Measurements from ENCODE around the gene TBRG4. TPM values are rescaled to one million over a fixed set of nuclear protein-coding genes. Genes with fewer than 3 reads are reported as not detected.

The TBRG4 gene
- polyA plus RNA-seq, 3 donors: 32.7 to 42.2 (median 38.4) TPM

DNA sequence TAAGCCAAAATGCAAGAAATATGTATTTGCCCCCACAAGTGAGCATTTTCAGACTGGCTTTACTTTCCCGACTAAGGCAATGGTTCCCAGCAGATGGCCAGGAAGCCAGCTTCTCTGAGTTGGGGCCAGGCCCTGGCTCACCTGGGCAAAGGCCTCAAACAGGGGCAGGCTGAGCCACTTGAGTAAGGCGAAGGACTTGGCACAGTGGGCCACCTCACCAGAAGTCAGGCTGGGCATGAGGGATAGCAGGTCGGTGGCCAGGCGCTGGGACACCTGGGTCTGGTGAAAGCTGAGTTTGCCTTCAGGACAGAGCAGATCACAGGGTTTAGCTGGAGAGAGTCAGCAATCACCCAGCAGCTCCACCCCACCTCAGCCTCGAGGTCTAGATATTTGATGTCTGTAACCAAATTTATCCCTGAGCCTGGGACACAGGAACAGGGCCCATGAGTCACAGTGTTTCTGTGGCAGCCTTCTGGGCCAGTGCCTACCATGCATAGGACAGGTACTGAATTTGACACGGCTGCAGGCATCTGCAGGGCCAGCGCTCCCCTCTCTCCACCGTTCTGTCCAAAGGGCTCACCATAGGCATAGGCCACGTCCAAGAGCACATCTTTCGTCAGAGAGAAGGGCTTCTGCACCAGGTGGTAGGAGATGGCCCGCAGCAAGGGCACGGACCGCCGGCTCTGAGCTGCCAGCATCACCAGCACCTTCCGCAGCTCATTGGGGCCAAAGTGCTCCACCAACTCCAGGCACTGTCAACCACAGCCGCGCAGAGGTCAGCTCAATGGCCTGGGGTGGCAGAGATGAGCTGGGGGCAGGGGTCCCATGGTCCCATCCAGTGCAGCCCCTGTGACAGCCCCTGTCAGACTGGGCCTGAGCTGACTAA, 7.3 kb downstream of the TBRG4 start:
- Histone ChIP-seq H3K27me3 (ENCODE audit: control insufficient read depth in 2 of 2, insufficient read depth in 2 of 2, low read length in 2 of 2) (no peaks in the 10 kb centered on the region), H3K4me1 (ENCODE audit: control insufficient read depth in 1 of 2, insufficient read depth in 2 of 2, low read length in 2 of 2) (peaks cover 5 to 15% of the 10 kb centered on the region in 2 donors), H3K9me3 (replicated peaks in 1 of 2; ENCODE audit: control insufficient read depth in 1 of 2, insufficient read depth in 1 of 2, low read length in 2 of 2) (no peaks in the 10 kb centered on the region), H3K9ac (ENCODE audit: insufficient read depth, low read length, poor library complexity, severe bottlenecking) (no peak overlapping the region), H3K79me2 (ENCODE audit: insufficient read depth, low read length) (peaks cover 48% of the 10 kb centered on the region), H3K27ac (ENCODE audit: low read depth in 1 of 2, low read length in 2 of 2) (no peak overlapping the region), H3K4me2 (replicated peaks; ENCODE audit: extremely low read depth, low read length, poor library complexity, severe bottlenecking) (no peak overlapping the region), H2AFZ (ENCODE audit: insufficient read depth, low read depth, low read length, poor library complexity, severe bottlenecking) (no peak overlapping the region), H3K36me3 (replicated peaks in 1 of 2; ENCODE audit: control insufficient read depth in 1 of 2, insufficient read depth in 2 of 2, low read length in 2 of 2) (peaks cover 99 to 100% of the 10 kb centered on the region in 2 donors), H4K20me1 (ENCODE audit: insufficient read depth, low read length) (peaks cover 72% of the 10 kb centered on the region), H3K4me3 (replicated peaks in 1 of 3; ENCODE audit: low read depth in 2 of 3, low read length in 3 of 3) (no peak overlapping the region)
- intact Hi-C loops (cut with micrococcal nuclease): no loop called here
- Mint-ChIP-seq H3K27me3 (ENCODE audit: low read depth in 3 of 3) (no peaks in the 10 kb centered on the region), H3K27ac (no peak overlapping the region), H3K4me3 (no peak overlapping the region), H3K36me3 (peaks cover 95 to 99% of the 10 kb centered on the region in 2 donors), H3K4me1 (peaks cover 15% of the 10 kb centered on the region), H3K9me3 (no peaks in the 10 kb centered on the region)
- TF ChIP-seq, protein P1, sequence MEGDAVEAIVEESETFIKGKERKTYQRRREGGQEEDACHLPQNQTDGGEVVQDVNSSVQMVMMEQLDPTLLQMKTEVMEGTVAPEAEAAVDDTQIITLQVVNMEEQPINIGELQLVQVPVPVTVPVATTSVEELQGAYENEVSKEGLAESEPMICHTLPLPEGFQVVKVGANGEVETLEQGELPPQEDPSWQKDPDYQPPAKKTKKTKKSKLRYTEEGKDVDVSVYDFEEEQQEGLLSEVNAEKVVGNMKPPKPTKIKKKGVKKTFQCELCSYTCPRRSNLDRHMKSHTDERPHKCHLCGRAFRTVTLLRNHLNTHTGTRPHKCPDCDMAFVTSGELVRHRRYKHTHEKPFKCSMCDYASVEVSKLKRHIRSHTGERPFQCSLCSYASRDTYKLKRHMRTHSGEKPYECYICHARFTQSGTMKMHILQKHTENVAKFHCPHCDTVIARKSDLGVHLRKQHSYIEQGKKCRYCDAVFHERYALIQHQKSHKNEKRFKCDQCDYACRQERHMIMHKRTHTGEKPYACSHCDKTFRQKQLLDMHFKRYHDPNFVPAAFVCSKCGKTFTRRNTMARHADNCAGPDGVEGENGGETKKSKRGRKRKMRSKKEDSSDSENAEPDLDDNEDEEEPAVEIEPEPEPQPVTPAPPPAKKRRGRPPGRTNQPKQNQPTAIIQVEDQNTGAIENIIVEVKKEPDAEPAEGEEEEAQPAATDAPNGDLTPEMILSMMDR (IDR thresholded peaks at IDR 0.05): no peak
- 93% methylated on average over 11 of the region's 17 CpGs for WGBS (ENCODE audit: insufficient coverage)
- DNase-seq: no peak

DNA sequence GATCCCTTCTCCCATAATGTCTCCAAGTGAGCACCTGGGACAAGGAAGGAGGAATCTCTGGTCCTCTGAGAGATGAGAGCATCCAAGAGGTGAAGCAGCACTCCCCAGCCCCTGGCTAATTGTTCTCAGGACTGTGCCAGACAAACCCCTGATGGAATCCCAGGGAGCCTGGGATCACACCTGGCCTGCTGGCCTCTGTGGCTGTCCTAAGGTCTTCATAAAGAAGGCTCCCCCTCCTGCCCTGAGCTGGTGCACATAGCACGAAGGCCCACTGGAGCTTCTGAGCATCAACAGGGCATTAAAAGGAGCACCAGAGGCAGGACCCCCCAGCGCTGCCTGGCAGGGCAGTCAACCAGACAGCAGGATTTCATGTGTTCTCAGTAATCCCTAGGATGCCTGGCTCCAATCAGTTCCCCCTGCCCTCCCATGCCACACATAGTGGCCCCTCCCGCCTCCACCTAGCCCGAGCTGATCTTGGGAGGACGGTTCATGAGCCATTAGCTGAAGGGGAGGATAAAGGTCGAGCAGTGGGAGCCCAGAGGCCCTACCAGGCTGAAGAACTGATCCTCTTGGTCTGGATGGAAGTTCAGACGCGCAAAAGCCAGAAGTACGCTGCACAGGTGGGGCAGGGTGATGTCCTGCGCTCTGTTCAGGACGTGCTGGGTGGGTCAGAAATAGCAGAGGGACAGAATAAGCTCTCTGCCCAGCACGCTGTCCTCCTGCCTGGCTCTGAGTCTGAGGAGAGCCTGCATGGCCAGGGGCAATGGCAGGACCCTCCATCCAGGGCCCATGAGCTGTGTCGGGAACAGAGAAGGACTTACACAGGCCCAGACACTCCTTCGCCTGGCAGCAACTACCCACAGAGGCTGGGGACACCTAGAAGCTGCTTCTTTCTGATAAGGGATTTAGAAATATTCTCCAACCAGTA, 8.4 kb downstream of the TBRG4 start:
- intact Hi-C loops (cut with micrococcal nuclease): no loop called here
- H3K27ac ChIP-seq (ENCODE audit: low read depth in 1 of 2, low read length in 2 of 2): no peak overlapping the region
- H3K4me1 ChIP-seq (ENCODE audit: control insufficient read depth in 1 of 2, insufficient read depth in 2 of 2, low read length in 2 of 2): peaks cover 0 to 3% of the 10 kb centered on the region in 2 donors
- Mint-ChIP-seq H3K4me1 (peaks cover 6% of the 10 kb centered on the region), H3K27ac (peak overlapping the region in 2 of 7 donors; percentile 18 to 40), H3K9me3 (no peaks in the 10 kb centered on the region), H3K4me3 (no peak overlapping the region), H3K36me3 (peaks cover 85 to 92% of the 10 kb centered on the region in 2 donors), H3K27me3 (ENCODE audit: low read depth in 3 of 3) (no peaks in the 10 kb centered on the region)
- no peak overlapping the region for H2AFZ ChIP-seq (ENCODE audit: insufficient read depth, low read depth, low read length, poor library complexity, severe bottlenecking)
- DNase-seq: no peak
- peaks cover 36% of the 10 kb centered on the region for H3K79me2 ChIP-seq (ENCODE audit: insufficient read depth, low read length)
- no peak overlapping the region for H3K4me2 ChIP-seq (replicated peaks; ENCODE audit: extremely low read depth, low read length, poor library complexity, severe bottlenecking)
- H3K27me3 ChIP-seq (ENCODE audit: control insufficient read depth in 2 of 2, insufficient read depth in 2 of 2, low read length in 2 of 2): no peaks in the 10 kb centered on the region
- no peaks in the 10 kb centered on the region for H3K9me3 ChIP-seq (replicated peaks in 1 of 2; ENCODE audit: control insufficient read depth in 1 of 2, insufficient read depth in 1 of 2, low read length in 2 of 2)
- TF ChIP-seq, protein P1 (IDR thresholded peaks at IDR 0.05): no peak
- peaks cover 91 to 100% of the 10 kb centered on the region in 2 donors for H3K36me3 ChIP-seq (replicated peaks in 1 of 2; ENCODE audit: control insufficient read depth in 1 of 2, insufficient read depth in 2 of 2, low read length in 2 of 2)
- 88% methylated on average over 11 of the region's 14 CpGs for WGBS (ENCODE audit: insufficient coverage)
- H4K20me1 ChIP-seq (ENCODE audit: insufficient read depth, low read length): peaks cover 66% of the 10 kb centered on the region
- H3K4me3 ChIP-seq (replicated peaks in 1 of 3; ENCODE audit: low read depth in 2 of 3, low read length in 3 of 3): no peak overlapping the region
- H3K9ac ChIP-seq (ENCODE audit: insufficient read depth, low read length, poor library complexity, severe bottlenecking): no peak overlapping the region
